Activated gamma-delta T cell treated with anti-CD3 and anti-CD28 coated beads, Interleukin-2, amount 50 U/mL, for 16 hours (primary cell): ENCODE data around the gene DYRK1A.

ENCODE experiments used
- DNase-seq: peaks from one replicate; pipeline ENCODE4 v3.0.0-alpha.2; 2020; ENCODE audit warnings: low read depth

The DYRK1A gene

GRCh38 chr21:37550618-37551330 is 184.2 kb downstream of the DYRK1A start:
- DNase-seq: no peak

DNA sequence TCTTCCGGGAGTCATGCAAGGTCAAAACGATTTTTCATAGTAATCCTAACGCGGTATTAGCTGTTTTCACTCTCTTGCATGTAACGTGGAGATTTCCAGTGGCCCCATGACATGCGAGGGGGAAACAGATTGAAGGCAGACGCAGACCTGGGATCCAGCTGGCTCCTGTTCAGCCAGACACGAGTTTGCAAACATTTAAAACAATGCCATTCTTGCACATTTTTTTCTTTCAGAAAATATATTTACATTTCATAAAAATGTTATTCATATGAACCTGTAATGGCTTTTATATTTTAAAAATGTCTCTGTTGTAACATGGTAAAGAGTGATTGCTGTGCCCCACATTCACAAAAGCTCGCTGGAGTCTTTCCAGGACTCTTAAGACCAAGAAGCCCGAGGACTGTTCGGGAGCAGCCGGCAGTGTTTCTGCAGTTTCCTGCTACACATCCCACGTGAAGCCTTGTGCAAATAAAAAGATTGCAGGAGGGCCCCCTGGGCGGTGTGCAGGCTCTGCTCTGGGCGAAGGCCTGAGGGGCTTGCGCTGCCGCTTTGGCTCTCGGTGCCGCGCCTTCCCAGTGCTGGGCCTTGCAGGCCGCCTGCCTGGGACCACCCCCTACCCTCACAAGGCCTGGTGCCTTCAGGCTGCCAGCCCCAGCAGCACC is 184.9 kb downstream of the DYRK1A start:
- no peak for DNase-seq

DNA sequence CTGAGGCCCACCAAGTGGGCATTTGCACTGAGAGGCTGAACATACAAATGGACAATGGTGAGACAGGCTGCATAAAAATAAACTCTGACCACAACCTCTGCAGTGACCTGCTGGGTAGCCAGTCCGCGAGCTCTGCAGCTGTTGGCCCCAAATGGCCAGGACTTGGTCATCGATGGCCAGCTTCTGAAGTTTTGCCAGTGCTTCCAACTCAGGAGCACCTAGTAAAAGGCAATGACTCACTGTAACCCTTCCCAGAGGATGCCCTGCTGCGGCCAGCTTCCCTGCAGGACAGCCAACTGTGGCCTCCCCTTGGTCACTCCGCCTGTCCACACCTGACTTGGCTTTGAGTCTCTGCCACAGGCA is 185.4 kb downstream of the DYRK1A start:
- DNase-seq: no peak

- no peak for DNase-seq
Measured at GRCh38 chr21:37552496-37553029, 186.0 kb downstream of the DYRK1A start.

DNA sequence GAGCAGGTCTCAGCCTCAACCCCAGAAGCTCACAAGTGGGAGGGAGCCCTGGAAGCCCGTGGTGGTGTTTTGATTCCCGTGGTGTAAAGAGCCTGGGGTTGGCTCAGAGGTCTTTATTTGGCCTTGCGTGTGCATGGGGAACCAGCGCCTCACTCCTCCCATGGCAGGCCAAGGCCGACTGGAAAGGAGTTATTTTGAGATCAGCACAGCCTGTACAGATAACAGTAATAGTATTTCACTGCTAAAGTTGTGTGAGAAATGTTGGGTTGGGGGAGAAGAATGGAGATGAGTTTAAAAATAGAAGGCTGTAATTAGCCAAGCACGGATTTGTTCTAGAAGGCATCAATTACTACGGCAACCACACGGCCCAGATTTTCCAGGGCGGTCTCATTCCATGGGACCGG is 186.5 kb downstream of the DYRK1A start:
- no peak for DNase-seq

GRCh38 chr21:37554661-37555379 is 188.2 kb downstream of the DYRK1A start:
- DNase-seq: no peak

- DNase-seq: no peak
Measured at GRCh38 chr21:37555672-37556261, 189.2 kb downstream of the DYRK1A start.

- DNase-seq: no peak
Measured at GRCh38 chr21:37557261-37557950, 190.8 kb downstream of the DYRK1A start.

DNA sequence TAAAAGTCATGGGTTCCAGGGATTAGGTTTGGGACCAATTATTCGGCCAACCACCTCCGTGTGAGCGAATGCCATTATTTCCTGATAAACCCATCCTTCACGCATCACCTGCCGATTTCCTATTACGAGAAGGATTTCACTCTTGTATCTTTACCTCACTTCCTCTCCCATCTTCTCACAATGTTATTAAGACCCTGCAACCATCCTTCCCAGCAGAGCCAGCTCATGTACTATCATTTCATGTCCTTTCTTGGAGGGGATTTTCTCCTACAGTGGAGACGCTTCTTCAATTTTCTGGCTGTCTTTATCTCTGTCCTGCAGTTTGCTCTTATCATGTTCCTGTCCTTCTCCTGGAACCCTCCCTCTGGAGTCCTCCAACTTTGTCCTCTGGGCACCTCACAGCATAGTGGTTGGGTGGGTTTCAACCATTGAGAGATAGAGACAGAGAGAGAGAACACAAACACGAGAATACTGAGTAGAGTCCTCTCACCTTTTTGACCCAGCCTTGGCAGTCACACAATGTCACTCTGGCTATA is 192.2 kb downstream of the DYRK1A start:
- no peak for DNase-seq

DNA sequence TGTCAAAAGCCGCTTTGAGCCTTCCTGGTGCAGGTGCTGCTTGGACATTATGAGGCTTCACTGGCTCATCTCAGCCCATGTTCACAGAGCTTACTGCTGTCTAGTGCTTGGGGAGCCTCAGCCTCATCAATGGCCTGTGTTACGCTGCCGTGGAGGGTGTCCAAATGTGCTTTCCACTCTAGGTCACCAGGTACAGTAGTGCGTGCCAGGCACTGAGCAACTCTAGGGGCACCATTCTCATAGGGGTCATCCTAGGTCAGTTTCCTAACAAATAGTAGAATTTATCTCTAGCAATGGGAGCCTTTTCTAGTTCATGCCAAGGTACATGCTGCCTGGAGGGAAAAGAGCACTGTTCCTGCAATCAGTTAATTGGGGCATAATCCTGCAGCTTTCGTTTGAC is 193.8 kb downstream of the DYRK1A start:
- DNase-seq: no peak

GRCh38 chr21:37561506-37561905 is 194.9 kb downstream of the DYRK1A start:
- DNase-seq: no peak

DNA sequence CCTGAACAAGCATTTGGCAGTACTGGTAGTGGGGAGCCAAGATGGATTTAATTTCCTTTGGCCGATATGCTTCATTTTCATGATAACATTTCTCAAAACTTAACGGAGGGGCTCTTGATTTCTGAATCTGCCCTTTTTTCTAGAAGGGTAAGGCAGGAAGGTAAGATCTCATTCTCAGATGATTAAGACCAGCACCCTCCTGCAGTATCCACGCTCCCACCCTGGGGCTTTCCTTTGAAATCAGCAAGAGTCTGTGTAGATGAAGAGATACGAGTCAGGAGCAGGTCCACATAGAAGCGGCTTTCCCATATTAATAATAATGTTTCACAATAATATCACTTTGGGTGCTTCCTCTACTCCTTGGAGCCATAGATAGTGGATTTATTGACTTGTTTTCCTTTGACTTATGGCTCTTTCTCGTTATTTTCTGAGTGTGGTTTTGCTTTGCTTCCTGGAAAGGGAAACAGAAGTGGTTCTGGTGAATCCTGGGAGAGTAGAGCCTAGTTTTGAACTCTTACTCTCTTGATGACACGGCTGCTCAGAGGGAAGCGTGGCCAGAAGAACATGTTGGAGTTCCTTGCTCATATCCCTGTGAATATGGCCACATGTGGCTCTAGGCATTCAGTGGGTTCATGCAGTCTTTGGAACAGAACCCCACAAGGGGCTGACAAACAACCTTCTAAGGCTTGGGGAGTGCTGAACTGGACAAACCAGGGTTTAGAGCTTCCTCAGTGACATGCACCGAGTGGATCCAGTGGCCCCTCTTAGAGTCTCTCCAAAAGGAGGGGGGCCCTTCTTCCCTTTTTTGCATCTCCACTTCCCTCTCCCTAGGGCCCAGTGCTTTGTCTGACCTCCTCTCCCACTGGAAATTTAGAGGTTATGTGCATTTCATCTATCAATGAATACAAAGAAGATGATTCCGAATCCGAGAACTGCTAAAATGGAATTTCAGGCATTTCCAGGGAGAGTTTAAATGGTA is 195.7 kb downstream of the DYRK1A start:
- no peak for DNase-seq

GRCh38 chr21:37562920-37563640 is 196.5 kb downstream of the DYRK1A start:
- DNase-seq: no peak

DNA sequence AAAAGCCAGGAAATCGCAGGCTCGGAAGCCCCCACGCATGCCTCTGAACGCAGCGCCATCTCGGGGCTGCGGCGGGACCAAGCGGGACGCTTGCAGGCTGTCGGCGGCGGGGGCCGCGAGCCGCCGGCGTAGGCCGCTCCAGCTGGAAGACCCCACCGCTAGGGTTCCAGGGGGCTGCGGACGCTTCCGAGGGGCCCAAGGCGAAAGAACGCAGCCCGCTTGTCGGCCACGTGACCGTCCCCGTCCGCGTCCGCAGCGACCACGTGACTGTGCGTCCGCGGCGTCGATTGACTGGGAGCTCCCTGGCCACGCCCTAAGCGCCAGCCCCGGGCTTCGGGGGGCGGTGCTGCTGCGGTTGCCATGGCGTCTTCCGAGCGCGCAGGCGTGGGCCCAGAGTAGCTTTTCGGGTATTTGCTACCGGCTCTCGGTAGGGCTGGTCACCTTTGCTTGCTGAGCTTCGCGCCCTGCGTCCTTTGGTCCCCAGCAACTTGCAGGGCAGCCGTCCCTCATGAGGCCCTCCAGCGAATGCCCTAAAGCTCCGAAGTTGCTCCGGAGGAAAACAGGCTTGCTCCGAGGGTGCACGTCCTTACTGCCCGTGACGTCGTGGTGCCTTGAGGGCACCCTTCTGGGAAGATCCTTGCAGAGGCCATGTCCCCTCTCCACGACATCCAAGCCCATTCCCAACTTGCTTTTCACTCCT is 197.2 kb downstream of the DYRK1A start:
- peak; percentile 88 for DNase-seq

DNA sequence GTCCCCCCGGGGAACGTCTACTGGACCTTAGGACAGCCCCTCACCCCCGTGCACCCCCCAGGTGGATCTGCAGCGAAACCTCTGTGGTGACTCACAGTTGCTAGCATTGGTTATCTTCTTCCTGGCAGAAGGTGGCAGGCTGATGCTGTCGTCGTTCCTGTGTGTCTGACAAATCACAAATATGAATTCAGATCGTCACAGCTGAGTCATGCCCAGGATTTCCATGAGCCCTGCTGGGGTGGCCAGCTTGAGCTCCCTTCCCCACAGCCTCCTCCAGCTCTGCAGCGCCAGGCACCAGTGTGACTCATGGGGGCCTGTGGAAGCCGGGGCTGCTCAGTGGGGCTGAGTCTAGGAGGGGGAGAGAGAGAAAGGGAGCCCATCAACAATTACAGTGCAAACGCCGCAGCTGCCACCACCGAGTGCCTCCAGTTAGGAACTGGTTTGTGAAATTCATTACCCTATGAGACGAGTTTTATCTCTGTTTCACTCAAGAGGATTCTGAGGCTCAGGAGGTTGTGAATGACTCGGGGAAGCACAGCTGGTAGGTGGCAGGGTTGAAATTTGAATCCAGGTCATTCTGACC is 197.9 kb downstream of the DYRK1A start:
- peak; percentile 82 for DNase-seq

- DNase-seq: no peak
Measured at GRCh38 chr21:37564924-37565529, 198.5 kb downstream of the DYRK1A start.

GRCh38 chr21:37565530-37566223 is 199.1 kb downstream of the DYRK1A start:
- no peak for DNase-seq
